Measurements from ENCODE around the gene TMEM164. TPM values are rescaled to one million over a fixed set of nuclear protein-coding genes. Genes with fewer than 3 reads are reported as not detected.

Gene TMEM164
- total RNA-seq, 4 donors from 2014 or later: 8.2 to 13.4 (median 11.1) TPM

GRCh38 chrX:110157444-110157843 is 154.5 kb downstream of the TMEM164 start:
- no peak for DNase-seq (ENCODE audit: extremely low spot score)
- no peaks in the 10 kb centered on the region for H3K9me3 ChIP-seq
- no peak overlapping the region for H3K4me3 ChIP-seq
- WGBS: 58% methylated on average over 1 of the region's 1 CpG
- no peak for TF ChIP-seq POLR2A (IDR thresholded peaks at IDR 0.05; ENCODE audit: low read depth)
- no peak for TF ChIP-seq POLR2AphosphoS5 (IDR thresholded peaks at IDR 0.05)
- no peak for TF ChIP-seq CTCF (IDR thresholded peaks at IDR 0.05)
- TF ChIP-seq EP300 (IDR thresholded peaks at IDR 0.05): no peak
- no peak overlapping the region for H3K27ac ChIP-seq (replicated peaks in 1 of 4)
- intact Hi-C loops (cut with DNase I): no loop called here
- H3K27me3 ChIP-seq: no peaks in the 10 kb centered on the region
- no peaks in the 10 kb centered on the region for H3K36me3 ChIP-seq
- peaks cover 0 to 7% (median 2%) of the 10 kb centered on the region in 4 donors for H3K4me1 ChIP-seq

- Histone ChIP-seq H3K4me3 (no peak overlapping the region), H3K9me3 (no peaks in the 10 kb centered on the region), H3K27ac (replicated peaks in 1 of 4) (no peak overlapping the region), H3K4me1 (peaks cover 0 to 7% (median 2%) of the 10 kb centered on the region in 4 donors), H3K27me3 (no peaks in the 10 kb centered on the region), H3K36me3 (no peaks in the 10 kb centered on the region)
- DNase-seq (ENCODE audit: extremely low spot score): no peak
- intact Hi-C loops (cut with DNase I): no loop called here
- TF ChIP-seq EP300 (IDR thresholded peaks at IDR 0.05): no peak
- TF ChIP-seq CTCF (IDR thresholded peaks at IDR 0.05): no peak
- TF ChIP-seq POLR2A (IDR thresholded peaks at IDR 0.05; ENCODE audit: low read depth): no peak
- TF ChIP-seq POLR2AphosphoS5 (IDR thresholded peaks at IDR 0.05): no peak
- WGBS: 76% methylated on average over 7 of the region's 7 CpGs
Measured at GRCh38 chrX:110159235-110159634, 156.3 kb downstream of the TMEM164 start.

GRCh38 chrX:110159865-110160264 is 157.0 kb downstream of the TMEM164 start:
- intact Hi-C loops (cut with DNase I): loop anchor here (2.0 kb wide), 1 partner anchor 249 kb away; no protein-coding TSS in a partner anchor
- WGBS: 75% methylated on average over 2 of the region's 2 CpGs
- H3K4me3 ChIP-seq: no peak overlapping the region
- H3K4me1 ChIP-seq: peaks cover 0 to 7% (median 2%) of the 10 kb centered on the region in 4 donors
- no peak for DNase-seq (ENCODE audit: extremely low spot score)
- no peak overlapping the region for H3K27ac ChIP-seq (replicated peaks in 1 of 4)
- no peak for TF ChIP-seq POLR2AphosphoS5 (IDR thresholded peaks at IDR 0.05)
- no peak for TF ChIP-seq CTCF (IDR thresholded peaks at IDR 0.05)
- no peak for TF ChIP-seq EP300 (IDR thresholded peaks at IDR 0.05)
- no peak for TF ChIP-seq POLR2A (IDR thresholded peaks at IDR 0.05; ENCODE audit: low read depth)
- no peaks in the 10 kb centered on the region for H3K36me3 ChIP-seq
- H3K9me3 ChIP-seq: no peaks in the 10 kb centered on the region
- H3K27me3 ChIP-seq: no peaks in the 10 kb centered on the region

- no peaks in the 10 kb centered on the region for H3K27me3 ChIP-seq
- H3K4me3 ChIP-seq: no peak overlapping the region
- WGBS: 63% methylated on average over 1 of the region's 1 CpG
- no peak for TF ChIP-seq POLR2AphosphoS5 (IDR thresholded peaks at IDR 0.05)
- TF ChIP-seq POLR2A (IDR thresholded peaks at IDR 0.05; ENCODE audit: low read depth): no peak
- no peak for DNase-seq (ENCODE audit: extremely low spot score)
- no peaks in the 10 kb centered on the region for H3K36me3 ChIP-seq
- intact Hi-C loops (cut with DNase I): loop anchor here (2.0 kb wide), 1 partner anchor 247 kb away; no protein-coding TSS in a partner anchor
- H3K27ac ChIP-seq (replicated peaks in 1 of 4): no peak overlapping the region
- peaks cover 0 to 7% (median 2%) of the 10 kb centered on the region in 4 donors for H3K4me1 ChIP-seq
- no peaks in the 10 kb centered on the region for H3K9me3 ChIP-seq
Measured at GRCh38 chrX:110161361-110161686, 158.4 kb downstream of the TMEM164 start.

GRCh38 chrX:110162131-110162530 is 159.2 kb downstream of the TMEM164 start:
- Histone ChIP-seq H3K27ac (replicated peaks in 1 of 4) (no peak overlapping the region), H3K4me1 (peaks cover 0 to 7% (median 2%) of the 10 kb centered on the region in 4 donors), H3K27me3 (no peaks in the 10 kb centered on the region), H3K36me3 (no peaks in the 10 kb centered on the region), H3K4me3 (no peak overlapping the region), H3K9me3 (no peaks in the 10 kb centered on the region)
- TF ChIP-seq POLR2A (IDR thresholded peaks at IDR 0.05; ENCODE audit: low read depth): no peak
- TF ChIP-seq POLR2AphosphoS5 (IDR thresholded peaks at IDR 0.05): no peak
- TF ChIP-seq CTCF (IDR thresholded peaks at IDR 0.05): no peak
- TF ChIP-seq EP300 (IDR thresholded peaks at IDR 0.05): no peak
- no peak for DNase-seq (ENCODE audit: extremely low spot score)
- WGBS: 83% methylated on average over 1 of the region's 1 CpG
- intact Hi-C loops (cut with DNase I): no loop called here
